Forelimb muscle (tissue), 1 donor: ENCODE measurements around the gene DISP1. TPM values are rescaled to one million over a fixed set of nuclear protein-coding genes. Genes with fewer than 3 reads are reported as not detected.

Experiments used
- polyA plus RNA-seq: library from polyadenylated mRNA; unstranded; fragments of 120-200 nt; gene quantifications from one replicate; pipeline ENCODE4 v1.2.1, GENCODE V29; 2013; ENCODE audit not compliant: insufficient read length

The DISP1 gene
- polyA plus RNA-seq, 1 donor, result 7.1 TPM

Other genes with a start within 250 kb of the DISP1 start
- gene TAF1A, start 225.1 kb upstream of the DISP1 start, polyA plus RNA-seq, result 8.3 TPM
- 59.9 TPM for gene MIA3, start 196.9 kb upstream of the DISP1 start, polyA plus RNA-seq
- gene AIDA, start 102.5 kb upstream of the DISP1 start, polyA plus RNA-seq, result 51.3 TPM
- gene BROX, start 102.5 kb upstream of the DISP1 start, polyA plus RNA-seq, result 21.4 TPM
- 0.25 TPM for gene FAM177B, start 77.8 kb upstream of the DISP1 start, polyA plus RNA-seq